Effector memory CD4-positive, alpha-beta T cell (primary cell): ENCODE data around the gene SPRR2G.
"Not testable (repeated sequence)": the region's sequence is repeated elsewhere in the genome, so short reads cannot be mapped to it uniquely, and the experiment has no call there.

Source experiments
- DNase-seq, 3 donors: peaks; one replicate each; pipeline ENCODE4 v3.0.0-alpha.2; 2020
- H3K27ac ChIP-seq: 2 replicates; pipeline ENCODE4 v1.7.0; 2013; ENCODE audit warnings: mild to moderate bottlenecking, low read length, moderate library complexity; ENCODE audit not compliant: insufficient read depth, poor library complexity, severe bottlenecking
- H3K27me3 ChIP-seq: replicated peaks from 2 replicates; pipeline ENCODE4 v1.7.0; 2013; ENCODE audit warnings: mild to moderate bottlenecking, low read length; ENCODE audit not compliant: insufficient read depth, control insufficient read depth, poor library complexity, severe bottlenecking
- H3K36me3 ChIP-seq: 2 replicates; pipeline ENCODE4 v1.7.0; 2013; ENCODE audit warnings: mild to moderate bottlenecking, low read length, moderate library complexity; ENCODE audit not compliant: control insufficient read depth, insufficient read depth
- H3K4me1 ChIP-seq: 2 replicates; pipeline ENCODE4 v1.7.0; 2013; ENCODE audit warnings: low read length, mild to moderate bottlenecking; ENCODE audit not compliant: control insufficient read depth, insufficient read depth, poor library complexity, severe bottlenecking
- H3K4me3 ChIP-seq: 2 replicates; pipeline ENCODE4 v1.7.0; 2013; ENCODE audit warnings: low read length, low read depth, mild to moderate bottlenecking; ENCODE audit not compliant: insufficient read depth, poor library complexity, severe bottlenecking
- H3K9me3 ChIP-seq: 2 replicates; pipeline ENCODE4 v1.7.0; 2013; ENCODE audit warnings: mild to moderate bottlenecking, low read length, moderate library complexity; ENCODE audit not compliant: control insufficient read depth

Gene SPRR2G

DNA sequence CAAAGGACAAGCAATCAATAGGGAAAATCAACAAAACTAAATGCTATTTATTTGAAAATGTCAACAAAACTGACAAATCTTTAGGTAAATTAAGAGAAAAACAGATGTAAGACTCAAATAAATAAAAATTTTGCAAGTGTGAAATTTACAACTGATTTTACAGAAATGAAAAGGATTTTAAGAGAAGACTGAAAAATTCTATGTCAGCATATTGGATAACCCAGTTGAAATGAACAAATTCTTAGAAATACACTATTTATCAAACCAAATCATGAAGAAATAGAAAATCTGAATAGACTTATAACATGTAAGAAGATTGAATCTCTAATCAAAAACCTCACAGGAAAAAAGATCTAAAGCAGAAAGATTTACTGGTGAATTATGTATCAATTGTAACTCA is 29.7 kb downstream of the SPRR2G start:
- DNase-seq: no peak
- H3K4me1 ChIP-seq: no peaks in the 10 kb centered on the region
- no peaks in the 10 kb centered on the region for H3K9me3 ChIP-seq
- no peaks in the 10 kb centered on the region for H3K36me3 ChIP-seq
- H3K27ac ChIP-seq: no peak overlapping the region
- no peak overlapping the region for H3K4me3 ChIP-seq
- H3K27me3 ChIP-seq: no peaks in the 10 kb centered on the region

DNA sequence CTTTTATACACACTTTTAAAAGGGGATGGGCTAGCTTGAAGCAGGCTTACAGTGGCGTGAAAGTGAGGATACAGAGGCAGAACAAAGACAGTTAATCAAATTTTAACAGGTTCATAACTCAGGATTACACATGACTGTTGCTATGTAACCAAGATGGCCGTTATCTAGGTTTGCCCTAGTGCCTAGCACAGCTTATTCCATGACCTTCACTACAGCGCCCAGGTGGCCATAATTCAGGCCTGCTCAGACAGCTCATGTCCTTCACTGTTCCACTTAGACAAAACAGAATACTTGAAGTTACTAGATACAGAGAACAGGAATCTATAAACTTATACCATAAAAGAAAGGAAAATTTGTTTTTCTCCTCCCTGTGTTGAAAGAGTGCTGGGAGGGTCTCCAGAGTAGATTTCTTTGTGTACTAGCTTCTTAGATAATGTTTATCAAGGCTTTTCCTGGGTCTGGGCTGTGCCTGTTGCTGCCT is 31.2 kb downstream of the SPRR2G start:
- Histone ChIP-seq H3K4me3 (no peak overlapping the region), H3K27me3 (no peaks in the 10 kb centered on the region), H3K36me3 (no peaks in the 10 kb centered on the region), H3K4me1 (no peaks in the 10 kb centered on the region), H3K9me3 (no peaks in the 10 kb centered on the region), H3K27ac (no peak overlapping the region)
- DNase-seq: no peak

DNA sequence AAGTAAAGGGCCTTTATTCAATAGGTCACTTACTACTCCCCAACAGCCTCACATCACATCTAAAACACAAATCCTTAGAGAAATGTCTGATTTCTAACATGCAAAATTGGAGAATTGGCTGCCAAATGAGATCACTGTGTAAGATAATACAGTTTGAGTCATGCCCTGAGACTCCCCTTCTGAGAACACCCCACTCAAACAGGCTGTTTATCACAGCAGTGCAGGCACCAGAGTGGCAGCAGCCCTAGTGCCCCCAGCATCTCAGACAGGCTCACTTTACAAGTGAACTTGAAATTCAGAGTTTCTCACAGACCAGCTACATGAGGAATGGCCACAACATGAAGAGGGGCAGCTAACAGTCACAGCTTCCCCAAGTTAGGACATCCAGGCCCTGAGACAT is 35.4 kb downstream of the SPRR2G start:
- not testable (repeated sequence) for DNase-seq, H3K4me1 ChIP-seq, H3K27ac ChIP-seq, H3K27me3 ChIP-seq, H3K4me3 ChIP-seq, H3K9me3 ChIP-seq, H3K36me3 ChIP-seq

DNA sequence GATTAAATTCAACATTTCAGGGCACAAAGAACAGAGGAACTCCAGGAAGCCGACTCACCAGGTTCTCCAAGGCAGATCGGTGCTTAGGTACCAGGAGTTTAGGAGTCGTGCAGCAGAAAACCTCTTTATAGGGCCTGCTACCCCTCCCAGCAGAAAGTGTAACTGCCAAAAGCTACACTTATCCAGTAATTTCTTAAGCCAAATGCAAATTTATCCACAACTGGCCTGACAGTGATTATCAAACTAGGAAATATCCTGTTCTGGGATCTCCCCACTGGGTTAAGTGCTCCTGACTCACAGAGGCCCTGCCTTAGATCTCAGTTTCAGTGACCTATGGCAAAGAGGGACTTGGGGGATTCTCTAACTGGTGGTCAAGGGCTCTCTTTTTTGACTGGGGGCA is 37.3 kb downstream of the SPRR2G start, which contains the start of gene SPRR2F:
SPRR2F (minus strand) TSS at position 101 of the 400 bp plus-strand sequence. CDS start 783 bp downstream, outside the sequence.
- no peak within 1 kb of the TSS for H3K27ac ChIP-seq
- no peaks in the 10 kb centered on the region for H3K4me1 ChIP-seq
- no peak within 1 kb of the TSS for H3K4me3 ChIP-seq
- no peaks in the 10 kb centered on the region for H3K27me3 ChIP-seq
- no peaks in the 10 kb centered on the region for H3K36me3 ChIP-seq
- no peak for DNase-seq
- no peaks in the 10 kb centered on the region for H3K9me3 ChIP-seq

DNA sequence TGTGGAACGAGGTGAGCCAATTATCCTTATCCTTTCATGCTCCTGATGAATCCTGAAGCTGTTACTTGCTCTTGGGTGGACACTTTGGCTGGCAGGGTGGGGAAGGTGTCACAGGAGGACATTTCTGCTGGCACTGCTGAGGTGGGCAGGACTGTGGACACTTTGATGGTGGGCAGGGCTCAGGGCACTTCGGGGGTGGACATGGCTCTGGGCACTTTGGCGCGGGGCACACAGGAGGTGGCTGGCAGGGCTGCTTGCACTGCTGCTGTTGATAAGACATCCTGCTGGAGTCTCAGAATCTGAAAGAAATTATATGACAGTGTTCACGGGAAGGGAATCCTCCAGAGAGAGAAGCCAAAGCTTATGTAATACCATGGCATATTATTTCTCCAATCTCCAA is 38.2 kb downstream of the SPRR2G start:
- H3K4me3 ChIP-seq, H3K27me3 ChIP-seq, H3K4me1 ChIP-seq, H3K27ac ChIP-seq, DNase-seq, H3K9me3 ChIP-seq, H3K36me3 ChIP-seq: not testable (repeated sequence)

DNA sequence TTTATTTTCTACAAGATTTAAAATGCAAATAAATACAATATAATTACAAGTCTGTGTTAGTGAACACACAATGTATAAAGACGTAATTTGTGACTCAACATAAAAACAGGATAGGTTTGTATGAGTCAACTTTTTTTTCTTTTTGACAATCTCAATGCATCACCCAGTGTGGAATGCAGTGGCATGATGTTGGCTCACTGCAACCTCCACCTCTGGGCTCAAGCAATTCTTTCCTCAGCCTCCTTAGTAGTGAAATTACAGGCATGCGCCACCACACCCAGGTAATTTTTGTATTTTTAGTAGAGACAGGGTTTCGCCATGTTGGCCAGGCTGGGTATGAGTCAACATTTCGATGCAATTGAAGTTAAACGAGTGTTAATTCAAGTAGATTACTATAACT is 50.4 kb downstream of the SPRR2G start:
- H3K27ac ChIP-seq: no peak overlapping the region

More for the DNA sequence above, 50.4 kb downstream of the SPRR2G start:
- H3K4me3 ChIP-seq: no peak overlapping the region
- peaks cover 5% of the 10 kb centered on the region for H3K27me3 ChIP-seq
- no peaks in the 10 kb centered on the region for H3K9me3 ChIP-seq
- H3K36me3 ChIP-seq: no peaks in the 10 kb centered on the region
- no peak for DNase-seq
- no peaks in the 10 kb centered on the region for H3K4me1 ChIP-seq
